B cell (primary cell): Measurements from ENCODE around the gene EPHA5. TPM values are rescaled to one million over a fixed set of nuclear protein-coding genes. Genes with fewer than 3 reads are reported as not detected.

Source experiments
- ATAC-seq: fragments of 200-7000 bp; cut with Tn5 transposase; one replicate; pipeline ENCODE4 v1.10.0; 2021; ENCODE audit warnings: low read depth, mild to moderate bottlenecking, moderate number of reproducible peaks, moderate library complexity
- CTCF ChIA-PET: fragments of 350-600 bp; sonication (Branson Sonifier 250); formaldehyde crosslinking; loops from one replicate; lab custom pipeline; 2021; ENCODE audit warnings: antibody characterized with exemption, inconsistent platforms; lab: Charles Lee
- POLR2A ChIA-PET: fragments of 350-600 bp; sonication (Branson Sonifier 250); formaldehyde crosslinking; loops from one replicate; lab custom pipeline; 2021; ENCODE audit warnings: antibody characterized with exemption; lab: Charles Lee
- DNase-seq: peaks from one replicate; pipeline ENCODE4 v3.0.0; 2013
- H2AFZ ChIP-seq: 2 replicates; pipeline ENCODE4 v1.6.1; 2012; ENCODE audit warnings: mild to moderate bottlenecking, low read depth, low read length; ENCODE audit not compliant: insufficient read depth, poor library complexity, severe bottlenecking
- H3K27ac ChIP-seq, 2 donors: 1 replicate in 1 of 2; 2 replicates in 1 of 2; pipeline ENCODE4 v1.5.1; 2012 to 2013; ENCODE audit warnings: low read length in 2 of 2, mild to moderate bottlenecking in 2 of 2, moderate library complexity in 1 of 2
- H3K27me3 ChIP-seq, 4 experiments: fragments of 200-600 bp in 1 of 4; sonication (generic) in 1 of 4; replicated peaks in 1 of 4; 1 replicate in 2 of 4; 2 replicates in 2 of 4; pipeline versions ENCODE4 v1.6.1 to v1.7.0; 2013 to 2016; ENCODE audit warnings: low read length in 3 of 4, mild to moderate bottlenecking in 2 of 4, mixed read lengths in 1 of 4, moderate library complexity in 1 of 4; ENCODE audit not compliant: insufficient read depth in 4 of 4, control insufficient read depth in 3 of 4; ENCODE audit errors: control extremely low read depth in 1 of 4
- H3K36me3 ChIP-seq, 2 experiments: replicated peaks in 1 of 2; 1 replicate in 1 of 2; 2 replicates in 1 of 2; pipeline versions ENCODE4 v1.6.1 to v1.7.1; 2013; ENCODE audit warnings: low read length in 1 of 2; ENCODE audit not compliant: insufficient read depth in 2 of 2, control insufficient read depth in 1 of 2; ENCODE audit errors: control extremely low read depth in 1 of 2, extremely low read depth in 1 of 2
- H3K4me1 ChIP-seq, 2 donors: fragments of 200-600 bp in 1 of 2; sonication (generic) in 1 of 2; 1 replicate in 1 of 2; 2 replicates in 1 of 2; pipeline versions ENCODE4 v1.5.1 to v1.6.1; 2013 to 2017; ENCODE audit warnings: low read length in 2 of 2; ENCODE audit not compliant: control insufficient read depth in 2 of 2, insufficient read depth in 2 of 2
- H3K4me2 ChIP-seq: replicated peaks from 2 replicates; pipeline ENCODE3; 2012; ENCODE audit warnings: mild to moderate bottlenecking, low read depth, low read length; ENCODE audit not compliant: poor library complexity, severe bottlenecking
- H3K4me3 ChIP-seq, 5 experiments: fragments of 200-600 bp in 1 of 5; sonication (generic) in 1 of 5; 1 replicate in 3 of 5; 2 replicates in 2 of 5; pipeline versions ENCODE4 v1.5.1 to v1.7.0; 2011 to 2016; ENCODE audit warnings: low read length in 4 of 5, mild to moderate bottlenecking in 4 of 5, low read depth in 2 of 5, control low read depth in 1 of 5, moderate library complexity in 1 of 5; ENCODE audit not compliant: insufficient read depth in 1 of 5; ENCODE audit errors: control extremely low read depth in 1 of 5, extremely low read depth in 1 of 5
- H3K79me2 ChIP-seq: fragments of 200-600 bp; sonication (generic); one replicate; pipeline ENCODE4 v1.6.0; 2016; ENCODE audit warnings: low read length; ENCODE audit not compliant: control insufficient read depth, insufficient read depth
- H3K9ac ChIP-seq: fragments of 200-600 bp; sonication (generic); 2 replicates; pipeline ENCODE4 v1.6.1; 2017; ENCODE audit warnings: mild to moderate bottlenecking, low read length, moderate library complexity
- H3K9me3 ChIP-seq, 3 donors: one replicate each; pipeline versions ENCODE4 v1.6.1 to v1.7.1; 2013; ENCODE audit warnings: low read length in 2 of 3; ENCODE audit not compliant: control insufficient read depth in 2 of 3, insufficient read depth in 1 of 3; ENCODE audit errors: control extremely low read depth in 1 of 3
- H4K20me1 ChIP-seq: 2 replicates; pipeline ENCODE4 v1.6.0; 2012; ENCODE audit warnings: mild to moderate bottlenecking, low read length; ENCODE audit not compliant: insufficient read depth, control insufficient read depth, poor library complexity, severe bottlenecking
- H3K27ac Mint-ChIP-seq: one replicate; pipeline ENCODE4 v1.8.0; 2021; ENCODE audit warnings: mixed read lengths
- H3K27me3 Mint-ChIP-seq: one replicate; pipeline ENCODE4 v1.8.0; 2021; ENCODE audit warnings: mixed read lengths
- H3K4me1 Mint-ChIP-seq: one replicate; pipeline ENCODE4 v1.8.0; 2021; ENCODE audit warnings: mixed read lengths
- H3K4me3 Mint-ChIP-seq: one replicate; pipeline ENCODE4 v1.8.0; 2021; ENCODE audit warnings: mixed read lengths
- H3K9me3 Mint-ChIP-seq: one replicate; pipeline ENCODE4 v1.8.0; 2022; ENCODE audit warnings: mixed read lengths; ENCODE audit not compliant: insufficient read depth
- CTCF ChIP-seq: fragments of 200-600 bp; IDR thresholded peaks from one replicate; pipeline ENCODE4 v1.8.0; 2022; ENCODE audit warnings: antibody characterized with exemption, mild to moderate bottlenecking
- EZH2 ChIP-seq: IDR thresholded peaks from 2 replicates; pipeline ENCODE4 v1.6.1; 2012; ENCODE audit warnings: borderline replicate concordance, low read depth, mild to moderate bottlenecking, moderate library complexity, low read length; ENCODE audit not compliant: insufficient read depth, poor library complexity, severe bottlenecking
- WGBS: methylation state at CpG from one replicate; pipeline ENCODE4 v1.1.5; 2013; ENCODE audit warnings: missing lambda C conversion rate; ENCODE audit not compliant: insufficient coverage; 5-methylcytosine and 5-hydroxymethylcytosine counted together
- intact Hi-C: fragments of 100-400 bp; cut with micrococcal nuclease; formaldehyde crosslinking; loops from one replicate; pipeline ENCODE4 v1.10.0; 2022
- polyA plus RNA-seq: library from polyadenylated mRNA; depleted of rRNA; stranded (reverse); fragments of >200 nt; gene quantifications from 2 replicates; pipeline ENCODE4 v1.2.3, GENCODE V29; 2012
- total RNA-seq, 2 donors: library from RNA; stranded (reverse); fragments of 120-200 nt in 1 of 2; gene quantifications; 1 replicate in 1 of 2; 2 replicates in 1 of 2; pipeline versions ENCODE4 v1.2.3 to v1.2.4, GENCODE V29; 2013 to 2022

Gene EPHA5
- total and polyA plus RNA-seq, 2 donors (not counting 1 experiment from before 2014, with no cell fraction given), result not detected

GRCh38 chr4:65287071-65287470, 383.2 kb downstream of the EPHA5 start:
- intact Hi-C loops, result no loop called here
- H3K27me3 ChIP-seq, result no peaks in the 10 kb centered on the region
- no peaks in the 10 kb centered on the region for H3K9me3 ChIP-seq
- H3K36me3 ChIP-seq, result no peaks in the 10 kb centered on the region
- ATAC-seq (no peak), DNase-seq (no peak)
- TF ChIP-seq EZH2 (no peak), CTCF (no peak)
- no peak overlapping the region for H3K4me3 Mint-ChIP-seq
- H3K27ac Mint-ChIP-seq, result no peak overlapping the region
- CTCF ChIA-PET, result no interaction called here
- H3K4me3 ChIP-seq, result no peak overlapping the region
- no CpG with 5 or more reads among the region's 3 CpGs for WGBS
- no peaks in the 10 kb centered on the region for H4K20me1 ChIP-seq
- H3K27ac ChIP-seq, result no peak overlapping the region
- H3K9ac ChIP-seq, result no peak overlapping the region
- H3K4me1 Mint-ChIP-seq, result no peaks in the 10 kb centered on the region
- H3K27me3 Mint-ChIP-seq, result no peaks in the 10 kb centered on the region
- no peaks in the 10 kb centered on the region for H3K4me1 ChIP-seq
- peaks cover 7% of the 10 kb centered on the region for H3K9me3 Mint-ChIP-seq
- no peak overlapping the region for H2AFZ ChIP-seq
- H3K79me2 ChIP-seq, result no peaks in the 10 kb centered on the region
- POLR2A ChIA-PET, result no interaction called here
- H3K4me2 ChIP-seq, result no peak overlapping the region
